GM10266 (cell line): ENCODE measurements around the gene AKT1.

Experiments used
- DNase-seq: peaks from one replicate; pipeline ENCODE4 v3.0.0; 2012; ENCODE audit errors: extremely low spot score
- CTCF ChIP-seq: IDR thresholded peaks from 2 replicates; pipeline ENCODE4 v1.5.1; 2012; ENCODE audit warnings: mild to moderate bottlenecking, low read depth; ENCODE audit not compliant: control insufficient read depth, insufficient read depth; ENCODE audit errors: missing control alignments

The AKT1 gene

GRCh38 chr14:104771374-104771773 is 24.2 kb downstream of the AKT1 start:
- no peak for TF ChIP-seq CTCF
- no peak for DNase-seq

GRCh38 chr14:104770851-104771272 is 24.7 kb downstream of the AKT1 start:
- DNase-seq, result no peak
- peak; percentile 25 for TF ChIP-seq CTCF

GRCh38 chr14:104770072-104770579 is 25.4 kb downstream of the AKT1 start:
- TF ChIP-seq CTCF, result no peak
- no peak for DNase-seq

- TF ChIP-seq CTCF, result no peak
- no peak for DNase-seq
Observed at GRCh38 chr14:104769324-104770071, 26.1 kb downstream of the AKT1 start.

GRCh38 chr14:104768437-104769323 is 26.9 kb downstream of the AKT1 start:
- peak; percentile 90 for DNase-seq
- peak; percentile 99 for TF ChIP-seq CTCF

- DNase-seq, result no peak
- TF ChIP-seq CTCF, result no peak
Observed at GRCh38 chr14:104767634-104767918, 28.0 kb downstream of the AKT1 start.
